Head of caudate nucleus (tissue), 42 donors: Measurements from ENCODE around the gene SPAG9.
"Not testable (repeated sequence)": the region's sequence is repeated elsewhere in the genome, so short reads cannot be mapped to it uniquely, and the experiment has no call there.

Experiments
- DNase-seq, 42 donors: peaks; one replicate each; pipeline versions ENCODE4 v3.0.0 to v3.0.0-alpha.2; 2020 to 2021; ENCODE audit warnings: mixed read lengths in 7 of 42
- intact Hi-C: fragments of 100-400 bp; cut with DNase I; formaldehyde crosslinking; loops from one replicate; pipeline ENCODE4 v1.15.0; 2022

SPAG9 gene

GRCh38 chr17:51144266-51145022, 23.8 kb upstream of the SPAG9 start:
- no peak for DNase-seq
- intact Hi-C loops: no loop called here

GRCh38 chr17:51142597-51142996, 21.9 kb upstream of the SPAG9 start:
- intact Hi-C loops: no loop called here

DNA sequence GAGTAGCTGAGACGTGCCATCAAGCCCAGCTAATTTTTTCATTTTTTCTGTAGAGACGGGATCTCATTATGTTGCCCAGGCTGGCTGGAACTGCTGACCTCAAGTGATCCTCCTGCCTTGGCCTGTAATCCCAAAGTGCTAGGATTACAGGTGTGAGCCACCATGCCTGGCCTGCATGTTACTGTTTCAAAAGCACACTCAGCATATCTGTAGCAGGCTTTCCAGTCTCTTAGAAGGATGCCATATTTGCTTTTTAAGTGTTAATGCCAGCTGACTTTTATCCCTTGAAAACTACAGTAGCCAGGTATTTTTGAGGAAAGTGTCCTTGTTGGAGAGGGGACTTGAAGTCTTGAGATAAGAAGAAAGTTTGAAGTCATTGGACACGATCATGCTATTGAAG, 15.3 kb upstream of the SPAG9 start:
- DNase-seq: no peak
- intact Hi-C loops: no loop called here

More at GRCh38 chr17:51142597-51142996, 21.9 kb upstream of the SPAG9 start:
- DNase-seq: no peak

GRCh38 chr17:51133365-51133764, 12.7 kb upstream of the SPAG9 start:
- no peak for DNase-seq
- intact Hi-C loops: no loop called here

- intact Hi-C loops: no loop called here
- DNase-seq: no peak
Measured at GRCh38 chr17:51132964-51133319, 12.3 kb upstream of the SPAG9 start.

- no peak for DNase-seq
- intact Hi-C loops: no loop called here
Measured at GRCh38 chr17:51128076-51128475, 7.4 kb upstream of the SPAG9 start.

DNA sequence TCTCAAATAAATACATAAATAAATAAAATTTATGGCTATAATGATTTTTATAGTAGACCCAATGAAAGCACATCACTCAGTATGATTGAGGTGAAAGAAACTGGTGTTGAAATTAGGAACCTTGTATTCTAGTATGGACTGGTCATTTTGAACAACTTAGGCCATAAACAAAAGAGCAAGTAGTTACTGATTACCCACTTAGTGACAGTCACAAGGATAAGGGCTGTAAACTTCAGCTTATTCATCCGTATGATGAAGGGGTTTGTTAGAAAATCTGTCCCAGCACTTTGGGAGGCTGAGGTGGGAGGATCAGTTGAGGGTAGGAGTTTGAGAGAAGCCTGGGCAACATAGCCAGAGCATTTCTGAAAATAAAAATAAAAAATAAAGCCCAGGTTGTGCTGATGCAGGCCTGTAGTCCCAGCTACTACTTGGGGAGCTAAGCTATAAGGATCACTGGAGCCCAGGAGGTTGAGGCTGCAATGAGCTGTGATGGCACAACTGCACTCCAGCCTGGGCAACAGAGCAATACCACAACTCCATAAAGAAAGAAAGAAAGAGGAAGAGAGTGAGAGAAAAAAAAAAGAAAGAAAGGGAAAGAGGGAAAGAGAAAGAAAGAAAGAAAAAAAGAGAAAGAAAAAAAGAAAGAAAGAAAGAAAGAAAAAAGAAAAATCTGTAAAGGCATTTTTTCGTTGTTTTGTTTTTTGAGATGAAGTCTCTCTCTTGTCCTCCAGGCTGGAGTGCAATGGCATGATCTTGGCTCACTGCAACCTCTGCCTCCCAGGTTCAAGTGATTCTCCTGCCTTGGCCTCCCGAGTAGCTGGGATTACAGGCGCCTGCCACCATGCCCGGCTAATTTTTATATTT, 4.2 kb upstream of the SPAG9 start:
- no peak for DNase-seq
- intact Hi-C loops: no loop called here

- DNase-seq, intact Hi-C loops: not testable (repeated sequence)
Measured at GRCh38 chr17:51122473-51123115, 1.9 kb upstream of the SPAG9 start.

DNA sequence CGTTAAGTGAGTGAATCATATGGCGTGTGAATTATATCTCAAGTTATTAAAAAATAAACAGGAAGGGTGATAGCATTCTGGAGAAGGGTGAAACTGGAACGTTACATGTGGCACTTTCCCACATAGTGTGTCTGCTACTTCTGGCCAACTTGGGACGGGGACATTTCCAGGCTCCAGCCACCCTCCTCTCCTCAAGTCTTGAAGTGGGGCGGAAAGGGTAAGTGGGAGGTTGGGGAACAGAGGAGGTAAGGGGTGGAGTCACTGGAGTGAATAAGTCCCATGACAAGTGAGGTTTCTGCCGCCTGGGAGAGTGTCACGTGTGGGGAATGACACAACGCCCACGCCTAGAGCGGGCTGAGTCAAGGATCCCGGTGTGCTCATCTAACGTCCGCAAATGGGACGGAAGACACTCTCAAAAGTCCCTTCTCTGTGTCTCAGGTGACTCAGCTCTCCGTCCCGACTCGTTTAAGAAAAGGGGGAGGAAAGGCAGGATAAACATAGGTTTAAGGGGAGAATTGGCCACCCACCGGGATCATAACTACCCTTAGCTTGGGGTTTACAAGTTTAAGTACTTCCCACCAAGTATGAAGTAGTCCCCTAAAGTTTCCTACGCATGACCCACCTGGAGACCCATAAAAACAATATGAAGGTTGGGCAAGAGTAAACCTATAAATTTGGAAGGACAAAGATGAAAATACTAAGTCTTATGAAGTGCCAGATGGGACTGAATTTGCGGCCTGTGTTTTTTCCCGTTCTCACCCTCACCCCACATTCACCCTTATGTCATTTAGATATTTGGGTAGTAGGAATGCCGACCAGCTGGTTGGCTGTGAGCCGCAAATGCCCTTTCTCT, 1.2 kb upstream of the SPAG9 start:
- intact Hi-C loops: loop anchor here (2.0 kb wide), 1 partner anchor 31 kb away; the partner anchor contains the start of gene NME1
- peak; percentile 54 to 94 (median 79) for DNase-seq

DNA sequence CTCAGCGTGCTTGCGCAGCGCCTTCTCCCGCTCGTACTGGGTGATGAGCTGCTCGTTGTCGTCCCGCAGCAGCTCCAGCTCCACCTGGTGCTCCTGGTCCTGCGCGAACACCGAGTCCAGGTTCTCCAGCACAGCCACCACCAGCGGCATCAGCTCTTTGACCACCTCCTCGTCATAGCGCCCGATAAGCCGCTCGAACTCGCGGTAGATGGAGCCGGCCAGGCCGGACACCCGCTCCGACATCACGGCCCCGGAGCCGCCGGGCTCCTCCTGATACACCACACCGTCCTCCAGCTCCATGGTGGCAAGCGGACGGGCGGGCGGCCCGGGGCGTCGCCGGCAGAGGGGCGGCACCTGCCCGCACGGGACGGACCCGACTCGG, 320 bp downstream of the SPAG9 start:
- peak in 41 of 42 donors; percentile 20 to 79 (median 64) for DNase-seq
- intact Hi-C loops: loop anchor here (2.0 kb wide), 1 partner anchor 32 kb away; the partner anchor contains the start of gene NME1

- DNase-seq: peak in 25 of 42 donors; percentile 7 to 55 (median 24)
- intact Hi-C loops: loop anchor here (2.0 kb wide), 1 partner anchor 33 kb away; the partner anchor contains the start of gene NME1
Measured at GRCh38 chr17:51119415-51120356, 982 bp downstream of the SPAG9 start.

DNA sequence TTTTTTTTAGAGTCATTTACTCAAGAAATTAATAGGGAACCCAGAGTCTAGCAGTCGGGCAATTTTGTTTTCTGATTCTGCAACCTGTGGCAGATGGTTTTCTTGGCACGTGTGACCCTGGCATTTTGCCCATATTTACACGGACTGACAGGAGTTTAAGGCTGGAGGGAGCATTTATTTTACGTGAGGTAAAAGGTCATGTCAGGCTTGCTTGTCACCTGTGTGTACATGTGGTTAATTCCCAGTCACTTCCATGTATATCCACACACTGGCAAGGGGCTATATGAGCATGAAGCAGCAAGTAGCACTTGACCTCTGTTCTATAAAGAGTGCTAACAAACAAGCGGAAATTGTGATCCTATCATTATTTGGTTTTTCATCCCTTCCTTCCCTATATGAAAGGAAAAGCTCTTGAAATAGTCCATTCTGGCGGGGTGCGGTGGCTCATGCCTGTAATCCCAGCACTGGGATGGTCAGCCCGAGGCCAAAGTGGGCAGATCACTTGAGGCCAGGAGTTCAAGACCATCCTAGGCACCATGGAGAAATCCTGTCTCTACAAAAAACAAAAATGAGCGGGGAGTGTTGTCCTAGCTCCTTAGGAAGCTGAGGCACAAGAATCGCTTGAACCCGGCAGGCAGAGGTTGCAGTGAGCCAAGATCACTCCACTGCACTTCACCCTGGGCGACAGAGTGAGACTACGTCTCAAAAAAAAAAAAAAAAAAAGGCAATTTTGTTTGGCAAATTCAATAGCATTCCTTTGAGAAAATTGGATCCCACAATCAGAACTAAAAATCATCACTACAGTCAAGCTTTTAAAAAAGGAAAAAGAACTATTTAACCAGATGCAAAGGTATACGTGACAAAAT, 2.1 kb downstream of the SPAG9 start:
- intact Hi-C loops: no loop called here
- DNase-seq: no peak

DNA sequence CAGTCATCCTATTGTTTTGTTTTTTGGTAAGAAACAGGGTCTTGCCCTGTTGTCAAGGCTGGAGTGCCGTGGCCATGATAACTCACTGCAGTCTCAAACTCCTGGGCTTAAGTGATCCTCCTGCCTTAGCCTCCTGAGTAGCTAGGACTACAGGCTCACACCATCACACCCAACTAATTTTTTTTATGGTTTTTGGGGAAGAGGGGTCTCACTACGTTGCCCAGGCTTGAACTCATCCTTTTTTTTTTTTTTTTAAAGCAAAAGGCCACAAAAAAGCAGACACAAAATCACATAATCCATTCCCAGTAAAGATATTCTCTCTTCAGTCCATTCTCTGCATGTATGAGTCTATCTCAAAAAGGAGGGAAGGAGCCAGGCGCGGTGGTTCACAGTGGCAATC, 5.5 kb downstream of the SPAG9 start:
- no peak for DNase-seq
- intact Hi-C loops: no loop called here

DNA sequence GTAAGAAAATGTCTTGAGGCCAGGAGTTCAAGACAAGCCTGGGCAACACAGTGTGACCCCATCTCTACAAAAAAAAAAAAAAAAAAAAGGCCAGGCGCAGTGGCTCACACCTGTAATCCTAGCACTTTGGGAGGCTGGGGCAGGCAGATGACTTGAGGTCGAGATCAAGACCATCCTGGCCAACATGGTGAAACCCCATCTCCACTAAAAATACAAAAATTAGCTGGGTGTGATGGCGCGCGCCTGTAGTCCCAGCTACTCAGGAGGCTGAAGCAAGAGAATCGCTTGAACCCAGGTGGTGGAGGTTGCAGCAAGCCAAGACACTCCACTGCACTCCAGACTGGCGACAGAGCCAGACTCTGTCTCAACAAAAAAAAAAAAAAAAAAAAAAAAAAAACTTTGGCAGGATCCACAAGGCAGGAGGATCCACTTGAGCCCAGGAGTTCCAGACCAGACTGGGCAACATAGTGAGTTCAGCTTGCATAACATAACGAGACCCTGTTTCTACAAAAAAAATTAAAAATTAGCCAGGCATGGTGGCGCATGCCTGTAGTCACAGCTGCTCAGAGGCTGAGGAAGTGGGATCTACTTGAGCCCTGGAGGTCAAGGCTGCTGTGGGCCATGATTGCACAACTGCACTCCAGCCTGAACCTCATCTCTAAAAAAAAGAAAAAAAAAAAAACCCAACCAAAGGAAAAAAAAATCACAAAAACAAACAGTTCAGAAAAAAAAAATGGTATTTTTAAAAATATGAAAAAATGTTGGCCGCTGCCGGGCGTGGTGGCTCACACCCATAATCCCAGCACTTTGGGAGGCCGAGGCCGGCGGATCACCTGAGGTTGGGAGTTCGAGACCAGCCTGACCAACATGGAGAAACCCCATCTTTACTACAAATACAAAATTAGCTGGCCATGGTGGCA, 8.1 kb downstream of the SPAG9 start:
- DNase-seq: peak in 8 of 42 donors; percentile 3 to 49 (median 21)
- intact Hi-C loops: not testable (repeated sequence)

- peak in 1 of 42 donors; percentile 0 for DNase-seq
- intact Hi-C loops: no loop called here
Measured at GRCh38 chr17:51107778-51108177, 12.9 kb downstream of the SPAG9 start.

DNA sequence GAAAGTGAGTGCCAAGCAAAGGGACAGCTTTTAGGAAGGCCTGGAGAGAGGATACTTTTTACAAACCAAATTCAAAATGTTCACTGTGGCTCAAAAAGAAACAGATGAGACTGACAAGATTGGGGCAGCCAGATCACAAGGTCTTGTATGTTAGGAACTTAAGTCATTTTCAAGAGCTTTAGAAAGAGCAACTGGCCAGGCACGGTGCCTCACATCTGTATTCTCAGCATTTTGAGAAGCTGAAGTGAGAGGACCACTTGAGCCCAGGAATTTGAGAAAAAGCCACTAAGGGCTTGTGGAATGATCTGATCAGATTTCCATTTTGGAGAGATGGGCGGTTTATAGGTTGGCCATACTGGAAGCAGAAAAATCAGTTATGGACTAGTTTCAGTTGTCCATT, 17.2 kb downstream of the SPAG9 start:
- peak in 3 of 42 donors; percentile 1 to 22 (median 8) for DNase-seq
- intact Hi-C loops: no loop called here
